Prostate gland (tissue), 2 donors: ENCODE results near the gene MAP4K1.

Experiments
- POLR2A ChIP-seq: fragments of 450-650 bp; IDR thresholded peaks from one replicate; pipeline ENCODE4 v1.6.1; 2016; ENCODE audit warnings: antibody characterized with exemption, mild to moderate bottlenecking
- POLR2AphosphoS5 ChIP-seq: sonication (generic); formaldehyde crosslinking; IDR thresholded peaks from one replicate; pipeline ENCODE4 v1.6.1; 2017; ENCODE audit warnings: antibody characterized with exemption
- TF ChIP-seq, protein P1 (sequence below), 4 experiments: fragments of 200-600 bp in 2 of 4; fragments of 450-650 bp in 2 of 4; sonication (generic) in 2 of 4; IDR thresholded peaks; 1 replicate in 3 of 4; 2 replicates in 1 of 4; pipeline ENCODE4 v1.5.1; 2016 to 2019; ENCODE audit warnings: antibody characterized with exemption in 4 of 4, mild to moderate bottlenecking in 2 of 4, moderate library complexity in 2 of 4

GRCh38 chr19:38657633-38658222 is 40.0 kb upstream of the MAP4K1 start:
- TF ChIP-seq, protein P1, sequence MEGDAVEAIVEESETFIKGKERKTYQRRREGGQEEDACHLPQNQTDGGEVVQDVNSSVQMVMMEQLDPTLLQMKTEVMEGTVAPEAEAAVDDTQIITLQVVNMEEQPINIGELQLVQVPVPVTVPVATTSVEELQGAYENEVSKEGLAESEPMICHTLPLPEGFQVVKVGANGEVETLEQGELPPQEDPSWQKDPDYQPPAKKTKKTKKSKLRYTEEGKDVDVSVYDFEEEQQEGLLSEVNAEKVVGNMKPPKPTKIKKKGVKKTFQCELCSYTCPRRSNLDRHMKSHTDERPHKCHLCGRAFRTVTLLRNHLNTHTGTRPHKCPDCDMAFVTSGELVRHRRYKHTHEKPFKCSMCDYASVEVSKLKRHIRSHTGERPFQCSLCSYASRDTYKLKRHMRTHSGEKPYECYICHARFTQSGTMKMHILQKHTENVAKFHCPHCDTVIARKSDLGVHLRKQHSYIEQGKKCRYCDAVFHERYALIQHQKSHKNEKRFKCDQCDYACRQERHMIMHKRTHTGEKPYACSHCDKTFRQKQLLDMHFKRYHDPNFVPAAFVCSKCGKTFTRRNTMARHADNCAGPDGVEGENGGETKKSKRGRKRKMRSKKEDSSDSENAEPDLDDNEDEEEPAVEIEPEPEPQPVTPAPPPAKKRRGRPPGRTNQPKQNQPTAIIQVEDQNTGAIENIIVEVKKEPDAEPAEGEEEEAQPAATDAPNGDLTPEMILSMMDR (IDR thresholded peaks at IDR 0.05), result no peak
- TF ChIP-seq POLR2A (no peak), POLR2AphosphoS5 (no peak)
